Endothelial cell of umbilical vein (primary cell): Measurements from ENCODE around the gene EDN1. TPM values are rescaled to one million over a fixed set of nuclear protein-coding genes. Genes with fewer than 3 reads are reported as not detected.

Experiments
- BruUV-seq: library from RNA; stranded (reverse); fragments of 400-500 nt; replicated peaks from 2 replicates; lab custom pipeline; 2021; lab: Mats Ljungman, UMichigan
- CTCF ChIA-PET: fragments of 300-600, 350-600 bp; sonication (Branson Sonifier 250); formaldehyde crosslinking; loops from one replicate; lab custom pipeline; 2021; ENCODE audit warnings: antibody characterized with exemption, inconsistent platforms; lab: Charles Lee
- POLR2A ChIA-PET: fragments of 300-600, 350-600 bp; sonication (Branson Sonifier 250); formaldehyde crosslinking; loops from one replicate; lab custom pipeline; 2021; ENCODE audit warnings: antibody characterized with exemption, inconsistent platforms; lab: Charles Lee
- DNase-seq: peaks from one replicate; pipeline ENCODE4 v3.0.0-alpha.2; 2011; ENCODE audit warnings: low read depth, low spot score
- FAIRE-seq: peaks from 2 replicates; lab custom pipeline; 2011; peaks lifted over from hg19 to GRCh38; lab: Jason Lieb, UNC
- H2AFZ ChIP-seq: 2 replicates; pipeline ENCODE4 v1.6.0; 2012; ENCODE audit warnings: low read depth, low read length, control low read depth, inconsistent platforms
- H3K27ac ChIP-seq: 2 replicates; pipeline ENCODE4 v1.5.1; 2011; ENCODE audit warnings: low read depth, mild to moderate bottlenecking, control low read depth, low read length, moderate library complexity; ENCODE audit not compliant: insufficient read depth
- H3K27me3 ChIP-seq, 2 experiments: 2 replicates each; pipeline versions ENCODE4 v1.6.0 to v1.6.1; 2011; ENCODE audit warnings: low read length in 2 of 2, mixed read lengths in 1 of 2; ENCODE audit not compliant: control insufficient read depth in 2 of 2, insufficient read depth in 2 of 2
- H3K36me3 ChIP-seq, 2 experiments: 2 replicates in 1 of 2; 3 replicates in 1 of 2; pipeline ENCODE4 v1.5.1; 2011; ENCODE audit warnings: low read length in 2 of 2, mild to moderate bottlenecking in 1 of 2, moderate library complexity in 1 of 2; ENCODE audit not compliant: control insufficient read depth in 2 of 2, insufficient read depth in 2 of 2; ENCODE audit errors: extremely low read depth in 1 of 2
- H3K4me1 ChIP-seq: 3 replicates; pipeline ENCODE4 v1.5.1; 2011; ENCODE audit warnings: mild to moderate bottlenecking, low read length; ENCODE audit not compliant: control insufficient read depth, insufficient read depth; ENCODE audit errors: extremely low read depth
- H3K4me2 ChIP-seq: 2 replicates; pipeline ENCODE4 v1.6.1; 2011; ENCODE audit warnings: low read length, control low read depth, mixed read lengths; ENCODE audit not compliant: insufficient read depth
- H3K4me3 ChIP-seq, 3 experiments: fragments of 200-600 bp in 1 of 3; sonication (generic), shearing (Covaris generic) in 1 of 3; replicated peaks in 1 of 3; 2 replicates each; pipeline ENCODE4 v1.5.1; 2011 to 2016; ENCODE audit warnings: control low read depth in 3 of 3, low read length in 3 of 3, mild to moderate bottlenecking in 2 of 3, inconsistent platforms in 1 of 3, low read depth in 1 of 3, moderate library complexity in 1 of 3; ENCODE audit not compliant: insufficient read depth in 1 of 3
- H3K79me2 ChIP-seq: 2 replicates; pipeline ENCODE4 v1.6.0; 2012; ENCODE audit warnings: low read length, inconsistent platforms; ENCODE audit not compliant: control insufficient read depth, insufficient read depth
- H3K9ac ChIP-seq: replicated peaks from 2 replicates; pipeline ENCODE3; 2011; ENCODE audit warnings: low read length, control low read depth; ENCODE audit not compliant: insufficient read depth; ENCODE audit errors: extremely low read depth
- H3K9me1 ChIP-seq: replicated peaks from 3 replicates; pipeline ENCODE4 v1.6.0; 2011; ENCODE audit warnings: mild to moderate bottlenecking, low read length; ENCODE audit not compliant: control insufficient read depth, insufficient read depth; ENCODE audit errors: extremely low read depth
- H3K9me3 ChIP-seq: replicated peaks from 2 replicates; pipeline ENCODE4 v1.5.1; 2012; ENCODE audit warnings: low read length, inconsistent platforms; ENCODE audit not compliant: control insufficient read depth, insufficient read depth
- H4K20me1 ChIP-seq: replicated peaks from 2 replicates; pipeline ENCODE3; 2011; ENCODE audit warnings: mild to moderate bottlenecking, low read length; ENCODE audit not compliant: control insufficient read depth, insufficient read depth; ENCODE audit errors: extremely low read depth
- EZH2 ChIP-seq: IDR thresholded peaks from 2 replicates; pipeline ENCODE4 v1.6.1; 2012; ENCODE audit warnings: borderline replicate concordance, low read depth, mild to moderate bottlenecking, moderate library complexity, low read length, inconsistent platforms; ENCODE audit not compliant: severe bottlenecking
- FOS ChIP-seq: IDR thresholded peaks from 2 replicates; pipeline ENCODE4 v1.6.1; 2011; ENCODE audit warnings: mild to moderate bottlenecking, low read length, moderate library complexity, borderline replicate concordance; ENCODE audit not compliant: insufficient read depth
- GATA2 ChIP-seq: IDR thresholded peaks from 2 replicates; pipeline ENCODE4 v1.7.0; 2011; ENCODE audit warnings: low read depth, mild to moderate bottlenecking, moderate library complexity, mixed read lengths, low read length; ENCODE audit not compliant: insufficient read length, insufficient read depth
- JUN ChIP-seq: IDR thresholded peaks from 2 replicates; pipeline ENCODE4 v1.6.1; 2011; ENCODE audit warnings: borderline replicate concordance, low read depth; ENCODE audit not compliant: insufficient read length, insufficient read depth
- MYC ChIP-seq: IDR thresholded peaks from one replicate; pipeline ENCODE4 v1.6.1; 2011; ENCODE audit warnings: mild to moderate bottlenecking, low read depth, low read length
- POLR2A ChIP-seq: IDR thresholded peaks from 2 replicates; pipeline ENCODE4 v1.6.1; 2012; ENCODE audit warnings: low read depth, mild to moderate bottlenecking, control low read depth, low read length
- POLR2AphosphoS5 ChIP-seq: IDR thresholded peaks from 2 replicates; pipeline ENCODE4 v1.6.1; 2012; ENCODE audit warnings: low read depth, mild to moderate bottlenecking, control low read depth, low read length, moderate library complexity; ENCODE audit not compliant: insufficient read depth
- dilution Hi-C: fragments of 300-500 bp; cut with MboI; formaldehyde crosslinking; loops from one replicate; pipeline ENCODE4 v1.15.0; 2019; ENCODE audit warnings: low sequenced_read_pairs; ENCODE audit not compliant: extremely low pct_ligation_motif_present
- intact Hi-C: fragments of 100-400 bp; cut with micrococcal nuclease; formaldehyde crosslinking; loops from one replicate; pipeline ENCODE4 v1.10.0; 2022
- polyA plus RNA-seq, 4 experiments: library from polyadenylated mRNA; depleted of rRNA in 3 of 4; stranded (reverse) in 3 of 4; unstranded in 1 of 4; fragments of >200 nt; gene quantifications; 2 replicates each; pipeline versions ENCODE4 v1.2.1 to v1.2.3, GENCODE V29; 2011 to 2012; ENCODE audit warnings: missing spikeins in 1 of 4
- total RNA-seq: library from RNA; stranded (reverse); gene quantifications from 2 replicates; pipeline ENCODE4 v1.2.3, GENCODE V29; 2021
- TF ChIP-seq, protein P1 (sequence below), 2 donors: IDR thresholded peaks; 1 replicate in 1 of 2; 2 replicates in 1 of 2; pipeline ENCODE4 v1.5.1; 2011; ENCODE audit warnings: low read length in 2 of 2, mild to moderate bottlenecking in 2 of 2, moderate library complexity in 2 of 2, control low read depth in 1 of 2, inconsistent platforms in 1 of 2, low read depth in 1 of 2; ENCODE audit not compliant: insufficient read depth in 1 of 2; ENCODE audit errors: extremely low read depth in 1 of 2
- TF ChIP-seq, protein P2 (sequence below): IDR thresholded peaks from 2 replicates; pipeline ENCODE4 v1.6.1; 2011; ENCODE audit not compliant: insufficient read depth, insufficient read length

EDN1 gene
- total and polyA plus RNA-seq, 2 donors (not counting 3 experiments of a cell fraction or from before 2014, with no cell fraction given) = 493 to 498 TPM

DNA sequence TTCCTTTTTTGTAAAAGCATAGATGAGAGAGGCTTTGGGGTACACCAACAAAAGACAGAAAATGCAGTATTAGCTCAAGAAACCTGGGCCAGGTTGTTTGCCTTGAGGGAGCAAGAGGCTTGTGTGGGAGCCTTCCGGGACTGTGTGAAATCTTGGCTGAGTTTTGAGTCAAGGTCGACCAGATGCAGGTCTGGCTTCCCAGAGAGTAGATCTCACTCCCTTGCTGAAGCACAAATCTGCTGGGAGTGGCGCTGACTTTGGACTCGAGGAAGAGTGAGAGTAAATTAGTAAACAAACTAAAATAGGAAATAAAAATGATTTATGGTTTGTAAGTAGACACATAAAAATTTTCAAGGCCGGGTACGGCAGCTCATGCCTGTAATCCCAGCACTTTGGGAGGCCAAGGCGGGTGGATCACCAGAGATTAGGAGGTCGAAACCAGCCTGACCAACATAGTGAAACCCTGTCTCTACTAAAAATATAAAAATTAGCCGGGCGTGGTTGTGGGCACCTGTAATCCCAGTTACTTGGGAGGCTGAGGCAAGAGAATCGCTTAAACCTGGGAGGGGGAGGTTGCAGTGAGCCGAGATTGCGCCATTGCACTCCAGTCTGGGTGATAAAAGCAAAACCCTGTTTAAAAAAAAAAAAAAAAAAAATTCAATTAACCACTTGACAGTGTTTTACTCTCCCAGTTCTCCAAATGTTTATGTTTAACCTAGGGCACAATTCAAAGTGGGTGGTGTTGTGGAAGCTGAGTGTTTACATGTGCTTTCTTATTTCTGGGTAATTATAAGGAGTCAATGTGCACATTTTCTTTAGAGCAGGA lies 27.7 kb upstream of the EDN1 start:
- no peaks in the 10 kb centered on the region for H3K9me3 ChIP-seq
- intact Hi-C loops = no loop called here
- no peaks in the 10 kb centered on the region for H3K27me3 ChIP-seq
- dilution Hi-C loops = no loop called here
- no peaks in the 10 kb centered on the region for H3K9me1 ChIP-seq
- H3K4me1 ChIP-seq = no peaks in the 10 kb centered on the region
- FAIRE-seq (no peak), DNase-seq (no peak)
- no peak overlapping the region for H3K4me3 ChIP-seq
- ChIA-PET POLR2A (interaction anchor here (0.7 kb wide), 1 partner anchor 706 kb away, joined by 6 read pairs; no protein-coding TSS in a partner anchor), CTCF (interaction anchor here (0.9 to 1.8 kb wide), 3 partner anchors 20 to 679 kb away, joined by 3 to 5 read pairs (median 3); no protein-coding TSS in a partner anchor)
- BruUV-seq = no TSS peak
- H3K27ac ChIP-seq = no peak overlapping the region
- H3K9ac ChIP-seq = no peak overlapping the region
- H2AFZ ChIP-seq = no peak overlapping the region
- no peaks in the 10 kb centered on the region for H4K20me1 ChIP-seq
- H3K36me3 ChIP-seq = no peaks in the 10 kb centered on the region
- H3K4me2 ChIP-seq = no peak overlapping the region
- TF ChIP-seq EZH2 (no peak), FOS (no peak), POLR2A (no peak), GATA2 (no peak), MYC (no peak), POLR2AphosphoS5 (no peak), JUN (no peak)
- TF ChIP-seq, protein P1, sequence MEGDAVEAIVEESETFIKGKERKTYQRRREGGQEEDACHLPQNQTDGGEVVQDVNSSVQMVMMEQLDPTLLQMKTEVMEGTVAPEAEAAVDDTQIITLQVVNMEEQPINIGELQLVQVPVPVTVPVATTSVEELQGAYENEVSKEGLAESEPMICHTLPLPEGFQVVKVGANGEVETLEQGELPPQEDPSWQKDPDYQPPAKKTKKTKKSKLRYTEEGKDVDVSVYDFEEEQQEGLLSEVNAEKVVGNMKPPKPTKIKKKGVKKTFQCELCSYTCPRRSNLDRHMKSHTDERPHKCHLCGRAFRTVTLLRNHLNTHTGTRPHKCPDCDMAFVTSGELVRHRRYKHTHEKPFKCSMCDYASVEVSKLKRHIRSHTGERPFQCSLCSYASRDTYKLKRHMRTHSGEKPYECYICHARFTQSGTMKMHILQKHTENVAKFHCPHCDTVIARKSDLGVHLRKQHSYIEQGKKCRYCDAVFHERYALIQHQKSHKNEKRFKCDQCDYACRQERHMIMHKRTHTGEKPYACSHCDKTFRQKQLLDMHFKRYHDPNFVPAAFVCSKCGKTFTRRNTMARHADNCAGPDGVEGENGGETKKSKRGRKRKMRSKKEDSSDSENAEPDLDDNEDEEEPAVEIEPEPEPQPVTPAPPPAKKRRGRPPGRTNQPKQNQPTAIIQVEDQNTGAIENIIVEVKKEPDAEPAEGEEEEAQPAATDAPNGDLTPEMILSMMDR (IDR thresholded peaks at IDR 0.05; ENCODE audit: extremely low read depth in 1 of 2, insufficient read depth in 1 of 2, low read depth in 1 of 2, low read length in 2 of 2) = no peak
- TF ChIP-seq, protein P2, sequence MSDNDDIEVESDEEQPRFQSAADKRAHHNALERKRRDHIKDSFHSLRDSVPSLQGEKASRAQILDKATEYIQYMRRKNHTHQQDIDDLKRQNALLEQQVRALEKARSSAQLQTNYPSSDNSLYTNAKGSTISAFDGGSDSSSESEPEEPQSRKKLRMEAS = no peak
- H3K79me2 ChIP-seq = no peaks in the 10 kb centered on the region
